Prostate gland (tissue), 2 donors: ENCODE measurements around the gene TRAPPC4. TPM values are rescaled to one million over a fixed set of nuclear protein-coding genes. Genes with fewer than 3 reads are reported as not detected.

ENCODE experiments used
- DNase-seq: peaks from one replicate; pipeline ENCODE4 v3.0.0-alpha.2; 2019; ENCODE audit warnings: low spot score
- H3K27ac ChIP-seq, 2 donors: fragments of 200-600 bp; sonication (generic); 2 replicates each; pipeline ENCODE4 v1.5.1; 2017 to 2019
- H3K27me3 ChIP-seq: fragments of 200-600 bp; sonication (generic); replicated peaks from 2 replicates; pipeline ENCODE4 v1.5.1; 2019; ENCODE audit not compliant: insufficient read depth
- H3K36me3 ChIP-seq, 2 donors: fragments of 200-600 bp; sonication (generic); 1 replicate in 1 of 2; 2 replicates in 1 of 2; pipeline versions ENCODE4 v1.5.1 to v1.8.1; 2017 to 2019
- H3K4me1 ChIP-seq: fragments of 200-600 bp; sonication (generic); replicated peaks from 2 replicates; pipeline ENCODE4 v1.5.1; 2019
- H3K4me3 ChIP-seq, 2 donors: fragments of 200-600 bp; sonication (generic); 2 replicates each; pipeline ENCODE4 v1.5.1; 2017 to 2019
- H3K9me3 ChIP-seq: fragments of 200-600 bp; sonication (generic); 2 replicates; pipeline ENCODE4 v1.5.1; 2017
- CTCF ChIP-seq, 4 experiments: fragments of 200-600 bp in 2 of 4; fragments of 450-650 bp in 2 of 4; sonication (generic) in 2 of 4; IDR thresholded peaks; 1 replicate in 3 of 4; 2 replicates in 1 of 4; pipeline ENCODE4 v1.5.1; 2016 to 2019; ENCODE audit warnings: antibody characterized with exemption in 4 of 4, mild to moderate bottlenecking in 2 of 4, moderate library complexity in 2 of 4
- POLR2A ChIP-seq: fragments of 450-650 bp; IDR thresholded peaks from one replicate; pipeline ENCODE4 v1.6.1; 2016; ENCODE audit warnings: antibody characterized with exemption, mild to moderate bottlenecking
- POLR2AphosphoS5 ChIP-seq: sonication (generic); formaldehyde crosslinking; IDR thresholded peaks from one replicate; pipeline ENCODE4 v1.6.1; 2017; ENCODE audit warnings: antibody characterized with exemption
- WGBS: methylation state at CpG from one replicate; pipeline ENCODE4 v1.1.5; 2018; 5-methylcytosine and 5-hydroxymethylcytosine counted together
- intact Hi-C: fragments of 100-400 bp; cut with DNase I; formaldehyde crosslinking; loops from one replicate; pipeline ENCODE4 v1.14.2; 2022
- total RNA-seq, 2 donors: library from RNA; depleted of rRNA; stranded (reverse); fragments of >200 nt; gene quantifications; one replicate each; pipeline ENCODE4 v1.1.0, GENCODE V29; 2016

TRAPPC4 gene
- total RNA-seq, 2 donors from 2014 or later, result 79.8 to 83.5 TPM

GRCh38 chr11:118998822-118999221 is 19.7 kb upstream of the TRAPPC4 start:
- no peak for DNase-seq
- H3K4me1 ChIP-seq, result peaks cover 5% of the 10 kb centered on the region
- H3K36me3 ChIP-seq, result no peaks in the 10 kb centered on the region
- H3K27ac ChIP-seq, result peak overlapping the region; percentile 68 to 69
- H3K4me3 ChIP-seq, result peak overlapping the region; percentile 52 to 64
- H3K27me3 ChIP-seq, result no peaks in the 10 kb centered on the region
- H3K9me3 ChIP-seq, result no peaks in the 10 kb centered on the region
- no peak for TF ChIP-seq CTCF (IDR thresholded peaks at IDR 0.05)
- TF ChIP-seq POLR2AphosphoS5, result peak; percentile 33
- TF ChIP-seq POLR2A, result peak; percentile 23
- intact Hi-C loops, result no loop called here
- WGBS, result 28% methylated on average over 6 of the region's 6 CpGs

DNA sequence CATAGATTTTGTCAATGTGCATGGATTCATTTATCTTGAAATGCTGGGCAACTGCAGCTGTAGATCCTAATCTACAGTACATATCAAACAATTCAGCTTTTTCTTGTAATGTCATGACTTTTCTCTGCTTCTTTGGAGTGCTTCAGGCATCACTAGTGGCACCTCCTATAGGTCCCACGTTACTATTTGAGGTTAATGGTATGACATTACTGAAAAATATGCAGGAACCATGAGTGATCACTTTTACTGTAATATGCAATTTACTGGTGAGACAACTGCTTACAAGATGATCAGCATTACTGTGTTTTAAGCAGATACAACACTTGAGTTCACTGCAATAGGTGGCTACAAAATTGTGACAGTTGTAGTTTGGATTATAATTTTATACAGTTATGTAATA is 17.7 kb upstream of the TRAPPC4 start:
- H3K27me3 ChIP-seq, result no peaks in the 10 kb centered on the region
- intact Hi-C loops, result no loop called here
- H3K4me1 ChIP-seq, result peaks cover 5% of the 10 kb centered on the region
- TF ChIP-seq POLR2AphosphoS5 (no peak), POLR2A (no peak), CTCF (IDR thresholded peaks at IDR 0.05) (no peak)
- no peak overlapping the region for H3K27ac ChIP-seq
- DNase-seq, result no peak
- no peak overlapping the region for H3K4me3 ChIP-seq
- no peaks in the 10 kb centered on the region for H3K36me3 ChIP-seq
- 39% methylated on average over 1 of the region's 1 CpG for WGBS
- H3K9me3 ChIP-seq, result no peaks in the 10 kb centered on the region

DNA sequence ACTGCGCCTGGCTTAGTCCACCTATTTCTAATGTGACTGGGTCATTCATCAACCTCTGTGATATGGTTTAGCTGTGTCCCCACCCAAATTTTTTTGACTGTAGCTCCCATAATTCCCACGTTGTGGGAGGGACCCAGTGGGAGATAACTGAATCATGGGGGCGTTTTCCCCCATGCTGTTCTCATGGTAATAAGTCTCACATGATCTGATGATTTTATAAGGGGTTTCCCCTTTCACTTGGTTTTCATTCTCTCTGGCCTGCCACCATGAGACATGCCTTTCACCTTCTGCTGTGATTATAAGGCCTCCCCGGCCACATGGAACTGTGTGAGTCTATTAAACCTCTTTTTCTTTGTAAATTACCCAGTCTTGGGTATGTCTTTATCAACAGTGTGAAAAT is 11.9 kb upstream of the TRAPPC4 start:
- no peak overlapping the region for H3K27ac ChIP-seq
- H3K27me3 ChIP-seq, result no peaks in the 10 kb centered on the region
- H3K9me3 ChIP-seq, result no peaks in the 10 kb centered on the region
- H3K4me3 ChIP-seq, result no peak overlapping the region
- no peak for TF ChIP-seq POLR2A
- TF ChIP-seq POLR2AphosphoS5, result no peak
- no peak for TF ChIP-seq CTCF (IDR thresholded peaks at IDR 0.05)
- H3K36me3 ChIP-seq, result no peaks in the 10 kb centered on the region
- no peaks in the 10 kb centered on the region for H3K4me1 ChIP-seq
- no peak for DNase-seq
- intact Hi-C loops, result no loop called here
- WGBS, result 90% methylated on average over 4 of the region's 4 CpGs

DNA sequence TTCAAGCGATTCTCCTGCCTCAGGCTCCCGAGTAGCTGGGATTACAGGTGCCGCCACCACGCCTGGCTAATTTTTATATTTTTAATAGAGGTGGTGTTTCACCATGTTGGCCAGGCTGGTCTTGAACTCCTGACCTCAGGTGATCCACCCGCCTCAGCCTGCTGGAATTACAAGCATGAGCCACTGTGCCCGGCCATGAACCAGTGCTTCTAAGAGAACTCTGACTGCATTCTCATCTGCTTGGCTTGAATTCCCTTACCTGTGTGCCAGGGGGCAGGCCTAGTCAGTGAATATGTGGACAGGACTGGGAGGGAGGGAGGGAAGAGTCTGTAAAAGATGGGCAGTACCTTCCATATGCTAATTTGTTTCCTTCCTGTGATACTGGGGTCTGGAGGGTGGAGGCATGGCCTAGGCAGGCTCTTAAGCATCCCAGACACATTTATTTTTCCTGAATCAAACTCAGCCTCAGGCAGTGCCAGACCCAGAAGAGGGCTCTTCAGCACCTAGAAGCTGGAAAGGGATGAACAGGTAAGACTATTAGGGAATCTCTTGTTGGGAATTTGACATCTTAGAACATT is 7.0 kb upstream of the TRAPPC4 start:
- Histone ChIP-seq H3K9me3 (no peaks in the 10 kb centered on the region), H3K36me3 (peaks cover 0 to 10% of the 10 kb centered on the region in 2 donors), H3K4me1 (no peaks in the 10 kb centered on the region), H3K27ac (no peak overlapping the region), H3K4me3 (no peak overlapping the region), H3K27me3 (no peaks in the 10 kb centered on the region)
- TF ChIP-seq POLR2AphosphoS5 (no peak), POLR2A (no peak), CTCF (IDR thresholded peaks at IDR 0.05) (no peak)
- 75% methylated on average over 6 of the region's 6 CpGs for WGBS
- DNase-seq, result no peak
- intact Hi-C loops, result no loop called here

DNA sequence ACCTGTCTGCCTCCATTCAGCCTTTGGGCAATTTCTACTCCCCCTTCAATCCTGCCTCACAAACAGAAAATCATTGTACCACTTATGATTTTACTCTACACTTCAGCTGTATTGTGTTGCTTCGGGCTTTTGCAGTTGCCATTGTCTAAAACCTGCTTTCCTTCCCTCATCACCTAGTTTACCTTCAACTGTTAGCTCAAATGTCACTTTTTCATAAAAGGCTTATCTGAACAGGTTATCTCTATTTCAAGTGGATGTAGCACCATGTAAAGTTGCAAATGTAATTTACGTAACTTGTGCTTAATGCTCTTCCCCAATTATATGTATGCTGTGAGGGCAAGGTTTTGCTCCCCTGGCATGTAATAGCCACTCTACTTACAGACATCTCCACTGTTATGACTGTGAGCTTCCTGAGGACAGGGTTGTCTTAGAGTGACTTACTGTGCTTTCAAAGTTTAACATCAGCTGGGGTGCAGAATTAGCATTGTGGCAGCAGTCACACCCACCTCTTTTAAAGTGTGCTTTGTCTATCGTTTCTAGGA is 5.9 kb upstream of the TRAPPC4 start:
- Histone ChIP-seq H3K9me3 (no peaks in the 10 kb centered on the region), H3K36me3 (peaks cover 0 to 10% of the 10 kb centered on the region in 2 donors), H3K27ac (no peak overlapping the region), H3K27me3 (no peaks in the 10 kb centered on the region), H3K4me1 (no peaks in the 10 kb centered on the region), H3K4me3 (no peak overlapping the region)
- no peak for DNase-seq
- TF ChIP-seq POLR2A (no peak), CTCF (IDR thresholded peaks at IDR 0.05) (no peak), POLR2AphosphoS5 (no peak)
- 78% methylated on average over 3 of the region's 3 CpGs for WGBS
- intact Hi-C loops, result no loop called here
